Measurements from ENCODE around the gene TSHZ2. TPM values are rescaled to one million over a fixed set of nuclear protein-coding genes. Genes with fewer than 3 reads are reported as not detected.

The TSHZ2 gene
- total and polyA plus RNA-seq, 2 donors (not counting 3 experiments of a cell fraction or from before 2014, with no cell fraction given), result not detected

- H3K9ac ChIP-seq (replicated peaks; ENCODE audit: extremely low read depth, insufficient read depth, low read length), result no peak overlapping the region
- ChIA-PET CTCF (no interaction called here), POLR2A (no interaction called here)
- no peaks in the 10 kb centered on the region for H3K4me1 ChIP-seq (ENCODE audit: control insufficient read depth, extremely low read depth, insufficient read depth, low read length)
- no peak overlapping the region for H3K4me2 ChIP-seq (ENCODE audit: insufficient read depth, low read length)
- FAIRE-seq, result no peak
- intact Hi-C loops (cut with micrococcal nuclease) (no loop called here), dilution Hi-C loops (cut with MboI; ENCODE audit: extremely low pct_ligation_motif_present, low sequenced_read_pairs) (no loop called here)
- H3K9me1 ChIP-seq (replicated peaks; ENCODE audit: control insufficient read depth, extremely low read depth, insufficient read depth, low read length), result no peaks in the 10 kb centered on the region
- H4K20me1 ChIP-seq (replicated peaks; ENCODE audit: control insufficient read depth, extremely low read depth, insufficient read depth, low read length), result no peaks in the 10 kb centered on the region
- no peaks in the 10 kb centered on the region for H3K27me3 ChIP-seq (ENCODE audit: control insufficient read depth in 2 of 2, insufficient read depth in 2 of 2, low read length in 2 of 2)
- H3K36me3 ChIP-seq (ENCODE audit: control insufficient read depth in 2 of 2, extremely low read depth in 1 of 2, insufficient read depth in 2 of 2, low read length in 2 of 2), result no peaks in the 10 kb centered on the region
- H3K9me3 ChIP-seq (replicated peaks; ENCODE audit: control insufficient read depth, insufficient read depth, low read length), result no peaks in the 10 kb centered on the region
- no TSS peak for BruUV-seq (replicated peaks)
- no peak for DNase-seq (ENCODE audit: low read depth, low spot score)
- TF ChIP-seq MAX (IDR thresholded peaks at IDR 0.05; ENCODE audit: insufficient read depth, insufficient read length) (no peak), MYC (IDR thresholded peaks at IDR 0.05; ENCODE audit: low read depth, low read length) (no peak), POLR2AphosphoS5 (IDR thresholded peaks at IDR 0.05; ENCODE audit: insufficient read depth, low read depth, low read length) (no peak), FOS (IDR thresholded peaks at IDR 0.05; ENCODE audit: borderline replicate concordance, insufficient read depth, low read length) (no peak), POLR2A (IDR thresholded peaks at IDR 0.05; ENCODE audit: low read depth, low read length) (no peak), EZH2 (IDR thresholded peaks at IDR 0.05; ENCODE audit: borderline replicate concordance, low read depth, low read length, severe bottlenecking) (no peak), GATA2 (IDR thresholded peaks at IDR 0.05; ENCODE audit: insufficient read depth, insufficient read length, low read depth, low read length) (no peak), JUN (IDR thresholded peaks at IDR 0.05; ENCODE audit: borderline replicate concordance, insufficient read depth, insufficient read length, low read depth) (no peak), CTCF (IDR thresholded peaks at IDR 0.05; ENCODE audit: extremely low read depth in 1 of 2, insufficient read depth in 1 of 2, low read depth in 1 of 2, low read length in 2 of 2) (no peak)
- H3K79me2 ChIP-seq (ENCODE audit: control insufficient read depth, insufficient read depth, low read length), result no peaks in the 10 kb centered on the region
- no peak overlapping the region for H2AFZ ChIP-seq (ENCODE audit: low read depth, low read length)
- no peak overlapping the region for H3K4me3 ChIP-seq (replicated peaks in 1 of 3; ENCODE audit: insufficient read depth in 1 of 3, low read depth in 1 of 3, low read length in 3 of 3)
- no peak overlapping the region for H3K27ac ChIP-seq (ENCODE audit: insufficient read depth, low read depth, low read length)
Observed at GRCh38 chr20:53399592-53400335, 427.6 kb downstream of the TSHZ2 start.
